HG03575 (cell line): Measurements from ENCODE around the gene GZMM.
"Not testable (repeated sequence)": the region's sequence is repeated elsewhere in the genome, so short reads cannot be mapped to it uniquely, and the experiment has no call there.

Source experiments
- ATAC-seq: cut with Tn5 transposase; IDR thresholded peaks from one replicate; pipeline ENCODE4 v1.9.1; 2021; ENCODE audit not compliant: unreplicated experiment, insufficient number of reproducible peaks, low FRiP score; ENCODE audit errors: extremely low read depth

The GZMM gene

GRCh38 chr19:576768-577438, 33.0 kb downstream of the GZMM start:
- no peak for ATAC-seq

GRCh38 chr19:577439-578392, 33.9 kb downstream of the GZMM start:
- ATAC-seq = no peak

GRCh38 chr19:579111-579841, 35.4 kb downstream of the GZMM start:
- no peak for ATAC-seq

GRCh38 chr19:579842-580155, 35.9 kb downstream of the GZMM start:
- ATAC-seq = no peak

GRCh38 chr19:580274-580835, 36.5 kb downstream of the GZMM start:
- ATAC-seq = no peak

- no peak for ATAC-seq
Observed at GRCh38 chr19:581399-582111, 37.7 kb downstream of the GZMM start.

GRCh38 chr19:582497-583197, 38.8 kb downstream of the GZMM start:
- no peak for ATAC-seq

GRCh38 chr19:583198-583967, 39.5 kb downstream of the GZMM start:
- ATAC-seq = no peak

- ATAC-seq = no peak
Observed at GRCh38 chr19:583968-584239, 40.1 kb downstream of the GZMM start.

GRCh38 chr19:584240-585001, 40.6 kb downstream of the GZMM start:
- no peak for ATAC-seq

GRCh38 chr19:585146-585545, 41.3 kb downstream of the GZMM start:
- not testable (repeated sequence) for ATAC-seq

GRCh38 chr19:585551-586110, 41.8 kb downstream of the GZMM start:
- no peak for ATAC-seq

- no peak for ATAC-seq
Observed at GRCh38 chr19:588093-588740, 44.4 kb downstream of the GZMM start.

- no peak for ATAC-seq
Observed at GRCh38 chr19:588741-589692, 45.2 kb downstream of the GZMM start.

GRCh38 chr19:589693-590395, 46.0 kb downstream of the GZMM start, which contains the start of gene HCN2:
TSS of gene HCN2 (plus strand) at chr19:589881. CDS start at chr19:589946, 65 bp downstream.
- ATAC-seq = no peak
